Medulla oblongata (tissue), 1 donor: ENCODE measurements around the gene EMC9.

ENCODE experiments used
- DNase-seq: peaks from one replicate; pipeline ENCODE4 v3.0.0-alpha.2; 2015; ENCODE audit errors: extremely low spot score

The EMC9 gene

DNA sequence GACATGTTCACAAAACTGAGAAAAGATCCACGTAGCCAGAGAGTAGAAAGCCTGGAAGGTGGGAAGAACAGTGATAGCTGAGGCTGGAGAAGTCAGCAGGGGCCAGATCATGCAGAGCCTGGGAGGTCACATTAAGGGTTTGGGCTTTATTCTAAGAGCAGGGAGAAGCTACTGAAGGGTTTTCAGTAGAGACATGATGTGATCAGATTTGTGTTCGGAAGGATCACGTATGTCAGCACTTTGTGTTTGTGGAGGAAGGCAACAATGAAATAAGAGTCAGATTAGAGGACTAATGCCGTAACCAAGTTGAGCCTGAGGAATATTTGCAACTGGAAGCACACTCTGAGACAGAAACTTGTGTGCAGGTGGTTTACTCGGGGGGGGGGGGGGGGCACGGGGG is 51.5 kb downstream of the EMC9 start:
- no peak for DNase-seq
